COLO668 (cell line): Measurements from ENCODE around the gene ZNF765.
"Not testable (repeated sequence)": the region's sequence is repeated elsewhere in the genome, so short reads cannot be mapped to it uniquely, and the experiment has no call there.

Source experiments
- DNase-seq: peaks from one replicate; lab custom pipeline; 2025; ENCODE audit not compliant: unreplicated experiment; lab: John Stamatoyannopoulos, UW

ZNF765 gene

GRCh38 chr19:53475470-53475869 is 80.5 kb downstream of the ZNF765 start:
- not testable (repeated sequence) for DNase-seq
